HEK293 (cell line): ENCODE results near the gene CDH22.

Source experiments
- CTCF ChIA-PET: fragments of 350-600 bp; formaldehyde crosslinking; extraction: SDS; loops from one replicate; lab custom pipeline; 2021; ENCODE audit warnings: antibody characterized with exemption; lab: Yijun Ruan, JAX
- POLR2A ChIA-PET: fragments of 300-600 bp; formaldehyde crosslinking; extraction: SDS; loops from one replicate; lab custom pipeline; 2020; ENCODE audit warnings: antibody characterized with exemption, inconsistent platforms; lab: Yijun Ruan, JAX
- H3K27ac ChIP-seq: fragments of 200-500 bp; sonication (Bioruptor generic); 2 replicates; pipeline ENCODE4 v1.5.1; 2014; ENCODE audit warnings: low read depth, low read length, control low read depth, inconsistent platforms; ENCODE audit errors: extremely low read depth
- H3K36me3 ChIP-seq, 2 experiments: fragments of 200-500 bp in 1 of 2; sonication (Bioruptor generic) in 1 of 2; 1 replicate in 1 of 2; 2 replicates in 1 of 2; pipeline ENCODE4 v1.5.1; 2014 to 2017; ENCODE audit warnings: inconsistent platforms in 2 of 2, low read length in 2 of 2; ENCODE audit not compliant: control insufficient read depth in 2 of 2, insufficient read depth in 1 of 2
- H3K4me1 ChIP-seq: fragments of 200-500 bp; sonication (Bioruptor generic); 2 replicates; pipeline ENCODE4 v1.5.1; 2014; ENCODE audit warnings: mild to moderate bottlenecking, low read length, inconsistent platforms; ENCODE audit not compliant: control insufficient read depth, insufficient read depth
- H3K4me3 ChIP-seq: 2 replicates; pipeline ENCODE4 v1.5.1; 2011; ENCODE audit warnings: low read depth, mild to moderate bottlenecking, control low read depth, low read length, moderate library complexity
- H3K9me3 ChIP-seq: fragments of 200-500 bp; sonication (Bioruptor generic); 2 replicates; pipeline ENCODE4 v1.5.1; 2014; ENCODE audit warnings: low read depth, low read length, inconsistent platforms; ENCODE audit not compliant: control insufficient read depth, insufficient read depth
- EGR2 ChIP-seq: fragments of 450-650 bp; formaldehyde crosslinking; IDR thresholded peaks from 2 replicates; pipeline ENCODE4 v1.5.1; 2016; ENCODE audit warnings: low read depth, missing biosample characterization, missing genetic modification characterization
- ZNF133 ChIP-seq: fragments of 450-650 bp; formaldehyde crosslinking; IDR thresholded peaks from 2 replicates; pipeline ENCODE4 v1.5.1; 2016; ENCODE audit warnings: missing biosample characterization, missing genetic modification characterization
- ZNF174 ChIP-seq: fragments of 450-650 bp; formaldehyde crosslinking; IDR thresholded peaks from 2 replicates; pipeline ENCODE4 v1.5.0; 2017; ENCODE audit warnings: missing biosample characterization, mild to moderate bottlenecking, missing genetic modification characterization
- ZNF350 ChIP-seq: fragments of 450-650 bp; formaldehyde crosslinking; IDR thresholded peaks from 2 replicates; pipeline ENCODE4 v1.5.0; 2017; ENCODE audit warnings: missing biosample characterization, mild to moderate bottlenecking, missing genetic modification characterization
- ZNF530 ChIP-seq: fragments of 450-650 bp; formaldehyde crosslinking; IDR thresholded peaks from 2 replicates; pipeline ENCODE4 v1.5.1; 2016; ENCODE audit warnings: low read depth, missing biosample characterization, missing genetic modification characterization
- ZNF747 ChIP-seq: fragments of 450-650 bp; formaldehyde crosslinking; IDR thresholded peaks from 2 replicates; pipeline ENCODE4 v1.5.1; 2016; ENCODE audit warnings: missing biosample characterization, missing genetic modification characterization
- ZNF785 ChIP-seq: fragments of 450-650 bp; formaldehyde crosslinking; IDR thresholded peaks from 2 replicates; pipeline ENCODE4 v1.5.1; 2016; ENCODE audit warnings: missing biosample characterization, missing genetic modification characterization
- TF ChIP-seq, protein P1 (sequence below): fragments of 450-650 bp; formaldehyde crosslinking; IDR thresholded peaks from 2 replicates; pipeline ENCODE4 v1.5.1; 2016; ENCODE audit warnings: missing biosample characterization, missing genetic modification characterization, low read depth
- TF ChIP-seq, protein P2 (sequence below): fragments of 450-650 bp; formaldehyde crosslinking; IDR thresholded peaks from 2 replicates; pipeline ENCODE4 v1.5.1; 2016; ENCODE audit warnings: missing biosample characterization, missing genetic modification characterization, borderline replicate concordance
- TF ChIP-seq, protein P3 (sequence below): fragments of 450-650 bp; formaldehyde crosslinking; IDR thresholded peaks from 2 replicates; pipeline ENCODE4 v1.5.1; 2016; ENCODE audit warnings: missing biosample characterization, missing genetic modification characterization
- TF ChIP-seq, protein P4 (sequence below): fragments of 450-650 bp; formaldehyde crosslinking; IDR thresholded peaks from 2 replicates; pipeline ENCODE4 v1.5.1; 2016; ENCODE audit warnings: missing biosample characterization, missing genetic modification characterization
- TF ChIP-seq, protein P5 (sequence below): fragments of 450-650 bp; formaldehyde crosslinking; IDR thresholded peaks from 2 replicates; pipeline ENCODE4; 2016; ENCODE audit warnings: missing biosample characterization, missing genetic modification characterization

Gene CDH22

DNA sequence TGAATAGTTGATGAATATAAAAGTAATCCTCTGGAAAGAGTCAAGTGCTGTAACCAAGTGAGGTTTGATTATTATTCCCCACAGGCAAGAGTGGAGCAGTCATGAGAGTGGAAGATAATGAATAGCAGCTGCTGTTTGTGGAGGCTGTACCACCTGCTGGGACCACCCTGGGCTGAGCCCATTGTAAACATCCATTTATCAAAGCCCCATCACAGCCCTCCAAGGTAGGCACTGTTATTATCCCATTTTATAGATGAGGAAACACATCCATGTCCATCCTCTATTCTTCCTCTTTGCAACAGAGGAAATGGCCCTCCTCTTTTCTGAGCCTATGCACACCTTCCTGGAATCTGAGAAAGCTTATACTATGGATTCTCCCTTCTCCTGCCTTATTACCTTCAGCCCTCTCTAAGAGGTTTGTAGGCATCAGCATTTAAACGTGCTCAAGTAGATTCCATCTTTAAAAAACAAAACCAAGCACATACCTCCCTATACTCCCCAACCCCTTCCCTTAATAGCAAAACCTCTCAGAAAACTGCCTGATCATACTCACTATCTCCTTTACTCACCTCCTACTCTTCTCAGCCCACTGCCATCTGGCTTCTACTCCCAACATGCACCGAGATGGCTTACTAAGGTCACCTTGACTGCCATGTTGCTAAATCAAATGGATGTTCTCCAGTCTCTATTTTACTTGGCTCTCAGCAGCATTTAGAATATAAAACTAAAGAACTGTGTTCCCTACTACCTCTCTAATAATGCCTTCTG lies 37.1 kb downstream of the CDH22 start (continued):
- TF ChIP-seq EGR2 (tag by site-specific recombination): peak; percentile 76
- no peak for TF ChIP-seq ZNF747
- TF ChIP-seq, protein P1, sequence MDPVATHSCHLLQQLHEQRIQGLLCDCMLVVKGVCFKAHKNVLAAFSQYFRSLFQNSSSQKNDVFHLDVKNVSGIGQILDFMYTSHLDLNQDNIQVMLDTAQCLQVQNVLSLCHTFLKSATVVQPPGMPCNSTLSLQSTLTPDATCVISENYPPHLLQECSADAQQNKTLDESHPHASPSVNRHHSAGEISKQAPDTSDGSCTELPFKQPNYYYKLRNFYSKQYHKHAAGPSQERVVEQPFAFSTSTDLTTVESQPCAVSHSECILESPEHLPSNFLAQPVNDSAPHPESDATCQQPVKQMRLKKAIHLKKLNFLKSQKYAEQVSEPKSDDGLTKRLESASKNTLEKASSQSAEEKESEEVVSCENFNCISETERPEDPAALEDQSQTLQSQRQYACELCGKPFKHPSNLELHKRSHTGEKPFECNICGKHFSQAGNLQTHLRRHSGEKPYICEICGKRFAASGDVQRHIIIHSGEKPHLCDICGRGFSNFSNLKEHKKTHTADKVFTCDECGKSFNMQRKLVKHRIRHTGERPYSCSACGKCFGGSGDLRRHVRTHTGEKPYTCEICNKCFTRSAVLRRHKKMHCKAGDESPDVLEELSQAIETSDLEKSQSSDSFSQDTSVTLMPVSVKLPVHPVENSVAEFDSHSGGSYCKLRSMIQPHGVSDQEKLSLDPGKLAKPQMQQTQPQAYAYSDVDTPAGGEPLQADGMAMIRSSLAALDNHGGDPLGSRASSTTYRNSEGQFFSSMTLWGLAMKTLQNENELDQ: no peak
- TF ChIP-seq, protein P2, sequence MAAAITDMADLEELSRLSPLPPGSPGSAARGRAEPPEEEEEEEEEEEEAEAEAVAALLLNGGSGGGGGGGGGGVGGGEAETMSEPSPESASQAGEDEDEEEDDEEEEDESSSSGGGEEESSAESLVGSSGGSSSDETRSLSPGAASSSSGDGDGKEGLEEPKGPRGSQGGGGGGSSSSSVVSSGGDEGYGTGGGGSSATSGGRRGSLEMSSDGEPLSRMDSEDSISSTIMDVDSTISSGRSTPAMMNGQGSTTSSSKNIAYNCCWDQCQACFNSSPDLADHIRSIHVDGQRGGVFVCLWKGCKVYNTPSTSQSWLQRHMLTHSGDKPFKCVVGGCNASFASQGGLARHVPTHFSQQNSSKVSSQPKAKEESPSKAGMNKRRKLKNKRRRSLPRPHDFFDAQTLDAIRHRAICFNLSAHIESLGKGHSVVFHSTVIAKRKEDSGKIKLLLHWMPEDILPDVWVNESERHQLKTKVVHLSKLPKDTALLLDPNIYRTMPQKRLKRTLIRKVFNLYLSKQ (tag by site-specific recombination): no peak

DNA sequence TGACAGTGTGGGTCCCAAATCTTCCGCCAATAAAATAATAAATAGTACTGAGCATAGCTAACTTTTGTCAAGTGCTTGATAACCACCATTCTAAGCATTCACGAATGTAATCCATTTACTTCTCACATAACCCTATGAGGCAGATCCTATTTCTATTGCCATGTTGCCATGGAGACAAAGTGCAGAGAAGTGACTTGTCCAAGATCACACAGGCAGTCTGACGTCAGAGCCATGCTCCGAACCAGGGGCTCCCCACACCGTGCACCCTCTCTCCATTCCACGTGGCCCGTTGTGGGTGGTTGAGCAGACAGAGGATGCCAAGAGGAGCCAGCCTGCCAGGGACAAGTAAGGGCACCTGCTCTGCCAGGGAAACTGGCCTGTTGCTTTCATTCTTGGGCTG lies 38.9 kb downstream of the CDH22 start:
- CTCF ChIA-PET: no interaction called here
- no peaks in the 10 kb centered on the region for H3K9me3 ChIP-seq
- H3K27ac ChIP-seq: no peak overlapping the region
- no peaks in the 10 kb centered on the region for H3K36me3 ChIP-seq
- TF ChIP-seq ZNF785 (tag by site-specific recombination) (no peak), ZNF133 (no peak), ZNF174 (tag by site-specific recombination) (no peak), ZNF350 (tag by site-specific recombination) (no peak), ZNF530 (tag by site-specific recombination) (no peak)
- no peak overlapping the region for H3K4me3 ChIP-seq
- no peaks in the 10 kb centered on the region for H3K4me1 ChIP-seq
- POLR2A ChIA-PET: no interaction called here

DNA sequence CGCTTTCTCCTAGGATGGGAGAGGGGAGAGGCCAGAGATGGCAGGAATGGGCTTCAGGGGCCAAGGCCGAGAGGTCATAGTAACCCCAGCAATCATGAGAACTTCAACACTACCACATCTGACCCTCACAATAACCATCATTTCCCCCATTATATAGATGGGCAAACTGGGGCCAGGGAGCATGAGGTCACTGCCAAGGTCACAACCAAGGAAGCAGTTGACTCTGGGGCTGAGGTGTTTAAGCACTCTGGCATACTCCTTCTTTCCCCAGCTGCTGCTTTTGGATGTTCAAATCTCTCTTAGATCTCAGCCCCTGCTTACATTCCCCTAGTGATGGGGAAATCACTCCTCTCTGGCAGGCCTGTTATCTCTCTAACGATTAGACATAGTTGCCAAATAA lies 39.6 kb downstream of the CDH22 start:
- no peak overlapping the region for H3K27ac ChIP-seq
- CTCF ChIA-PET: interaction anchor here (0.6 kb wide), 1 partner anchor 46 kb away, joined by 3 read pairs; no protein-coding TSS in a partner anchor
- H3K36me3 ChIP-seq: no peaks in the 10 kb centered on the region
- POLR2A ChIA-PET: no interaction called here
- no peaks in the 10 kb centered on the region for H3K4me1 ChIP-seq
- TF ChIP-seq, protein P3, sequence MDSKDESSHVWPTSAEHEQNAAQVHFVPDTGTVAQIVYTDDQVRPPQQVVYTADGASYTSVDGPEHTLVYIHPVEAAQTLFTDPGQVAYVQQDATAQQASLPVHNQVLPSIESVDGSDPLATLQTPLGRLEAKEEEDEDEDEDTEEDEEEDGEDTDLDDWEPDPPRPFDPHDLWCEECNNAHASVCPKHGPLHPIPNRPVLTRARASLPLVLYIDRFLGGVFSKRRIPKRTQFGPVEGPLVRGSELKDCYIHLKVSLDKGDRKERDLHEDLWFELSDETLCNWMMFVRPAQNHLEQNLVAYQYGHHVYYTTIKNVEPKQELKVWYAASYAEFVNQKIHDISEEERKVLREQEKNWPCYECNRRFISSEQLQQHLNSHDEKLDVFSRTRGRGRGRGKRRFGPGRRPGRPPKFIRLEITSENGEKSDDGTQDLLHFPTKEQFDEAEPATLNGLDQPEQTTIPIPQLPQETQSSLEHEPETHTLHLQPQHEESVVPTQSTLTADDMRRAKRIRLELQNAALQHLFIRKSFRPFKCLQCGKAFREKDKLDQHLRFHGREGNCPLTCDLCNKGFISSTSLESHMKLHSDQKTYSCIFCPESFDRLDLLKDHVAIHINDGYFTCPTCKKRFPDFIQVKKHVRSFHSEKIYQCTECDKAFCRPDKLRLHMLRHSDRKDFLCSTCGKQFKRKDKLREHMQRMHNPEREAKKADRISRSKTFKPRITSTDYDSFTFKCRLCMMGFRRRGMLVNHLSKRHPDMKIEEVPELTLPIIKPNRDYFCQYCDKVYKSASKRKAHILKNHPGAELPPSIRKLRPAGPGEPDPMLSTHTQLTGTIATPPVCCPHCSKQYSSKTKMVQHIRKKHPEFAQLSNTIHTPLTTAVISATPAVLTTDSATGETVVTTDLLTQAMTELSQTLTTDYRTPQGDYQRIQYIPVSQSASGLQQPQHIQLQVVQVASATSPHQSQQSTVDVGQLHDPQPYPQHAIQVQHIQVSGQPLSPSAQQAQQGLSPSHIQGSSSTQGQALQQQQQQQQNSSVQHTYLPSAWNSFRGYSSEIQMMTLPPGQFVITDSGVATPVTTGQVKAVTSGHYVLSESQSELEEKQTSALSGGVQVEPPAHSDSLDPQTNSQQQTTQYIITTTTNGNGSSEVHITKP (tag by site-specific recombination): no peak
- TF ChIP-seq, protein P4, sequence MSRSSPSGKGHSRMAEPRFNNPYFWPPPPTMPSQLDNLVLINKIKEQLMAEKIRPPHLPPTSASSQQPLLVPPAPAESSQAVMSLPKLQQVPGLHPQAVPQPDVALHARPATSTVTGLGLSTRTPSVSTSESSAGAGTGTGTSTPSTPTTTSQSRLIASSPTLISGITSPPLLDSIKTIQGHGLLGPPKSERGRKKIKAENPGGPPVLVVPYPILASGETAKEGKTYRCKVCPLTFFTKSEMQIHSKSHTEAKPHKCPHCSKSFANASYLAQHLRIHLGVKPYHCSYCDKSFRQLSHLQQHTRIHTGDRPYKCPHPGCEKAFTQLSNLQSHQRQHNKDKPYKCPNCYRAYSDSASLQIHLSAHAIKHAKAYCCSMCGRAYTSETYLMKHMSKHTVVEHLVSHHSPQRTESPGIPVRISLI: no peak
- TF ChIP-seq, protein P5, sequence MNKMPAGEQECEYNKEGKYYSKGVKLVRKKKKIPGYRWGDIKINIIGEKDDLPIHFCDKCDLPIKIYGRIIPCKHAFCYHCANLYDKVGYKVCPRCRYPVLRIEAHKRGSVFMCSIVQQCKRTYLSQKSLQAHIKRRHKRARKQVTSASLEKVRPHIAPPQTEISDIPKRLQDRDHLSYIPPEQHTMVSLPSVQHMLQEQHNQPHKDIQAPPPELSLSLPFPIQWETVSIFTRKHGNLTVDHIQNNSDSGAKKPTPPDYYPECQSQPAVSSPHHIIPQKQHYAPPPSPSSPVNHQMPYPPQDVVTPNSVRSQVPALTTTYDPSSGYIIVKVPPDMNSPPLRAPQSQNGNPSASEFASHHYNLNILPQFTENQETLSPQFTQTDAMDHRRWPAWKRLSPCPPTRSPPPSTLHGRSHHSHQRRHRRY (tag by site-specific recombination): no peak
- H3K9me3 ChIP-seq: no peaks in the 10 kb centered on the region
- H3K4me3 ChIP-seq: no peak overlapping the region
